ENCODE measurements around the gene DNM1L. TPM values are rescaled to one million over a fixed set of nuclear protein-coding genes. Genes with fewer than 3 reads are reported as not detected.

DNM1L gene
- total RNA-seq, 1 experiment from 2014 or later = 79.8 TPM

- H2AFZ ChIP-seq (ENCODE audit: low read length) = no peak overlapping the region
- no peaks in the 10 kb centered on the region for H3K27me3 ChIP-seq (ENCODE audit: insufficient read depth, low read length)
- H3K79me1 ChIP-seq (ENCODE audit: insufficient read depth, low read depth, low read length, poor library complexity, severe bottlenecking) = no peaks in the 10 kb centered on the region
- no peaks in the 10 kb centered on the region for H3K9me3 Mint-ChIP-seq
- no peak overlapping the region for H3K18ac ChIP-seq (ENCODE audit: insufficient read length, low read depth, low read length)
- H3K14ac ChIP-seq (ENCODE audit: insufficient read depth, low read length) = no peak overlapping the region
- H3K36me3 Mint-ChIP-seq (ENCODE audit: insufficient read depth in 1 of 3, low read depth in 3 of 3) = peaks cover 0 to 21% (median 14%) of the 10 kb centered on the region in 3 experiments; a peak in 5 of 7 replicates
- H3K79me2 ChIP-seq (ENCODE audit: insufficient read depth, low read length) = no peaks in the 10 kb centered on the region
- no peak overlapping the region for H4K5ac ChIP-seq (ENCODE audit: insufficient read length, low read depth, low read length)
- no peak overlapping the region for H3K23ac ChIP-seq (ENCODE audit: insufficient read length, low read depth, low read length)
- no peak overlapping the region for H3K4ac ChIP-seq (ENCODE audit: low read depth, low read length)
- H2BK5ac ChIP-seq (ENCODE audit: insufficient read length, low read length) = no peak overlapping the region
- no peak overlapping the region for H4K8ac ChIP-seq (replicated peaks; ENCODE audit: insufficient read length, low read depth, low read length)
- no peak overlapping the region for H2BK20ac ChIP-seq (ENCODE audit: low read depth, low read length, poor library complexity, severe bottlenecking)
- H3T11ph ChIP-seq (ENCODE audit: low read length) = no peak overlapping the region
- no peak for TF ChIP-seq CTCF (conservative IDR thresholded peaks at IDR 0.05)
- no peak overlapping the region for H3K4me2 ChIP-seq (ENCODE audit: insufficient read depth, insufficient read length, low read length)
- H2BK12ac ChIP-seq (ENCODE audit: insufficient read length, low read depth, low read length) = no peak overlapping the region
- no peaks in the 10 kb centered on the region for H3K23me2 ChIP-seq (ENCODE audit: insufficient read length, low read depth, low read length, poor library complexity, severe bottlenecking)
- H4K91ac ChIP-seq (ENCODE audit: insufficient read length, low read depth, low read length) = no peak overlapping the region
- H3K27ac Mint-ChIP-seq = no peak overlapping the region
- no peaks in the 10 kb centered on the region for H4K20me1 ChIP-seq (ENCODE audit: control insufficient read depth, insufficient read depth, insufficient read length)
- no peak for DNase-seq
- no peaks in the 10 kb centered on the region for H3K9me3 ChIP-seq (ENCODE audit: control insufficient read depth, low read depth, low read length)
- WGBS (ENCODE audit: extremely low coverage, insufficient read length, low lambda C conversion rate) = no CpG with 5 or more reads among the region's 2 CpGs
- H2BK120ac ChIP-seq (ENCODE audit: low read depth, low read length, poor library complexity, severe bottlenecking) = no peak overlapping the region
- no peak overlapping the region for H3K4me3 Mint-ChIP-seq
- H3K27me3 Mint-ChIP-seq (ENCODE audit: low read depth) = no peaks in the 10 kb centered on the region
- H3K9ac ChIP-seq (ENCODE audit: extremely low read depth, insufficient read length, low read length) = no peak overlapping the region
- H3K4me1 ChIP-seq (ENCODE audit: insufficient read depth, low read length) = no peaks in the 10 kb centered on the region
- H3K4me1 Mint-ChIP-seq = no peaks in the 10 kb centered on the region
- H2BK15ac ChIP-seq (ENCODE audit: low read depth, low read length) = no peak overlapping the region
- no peak overlapping the region for H2AK5ac ChIP-seq (ENCODE audit: insufficient read length, low read length)
- no peak overlapping the region for H3K56ac ChIP-seq (ENCODE audit: insufficient read length, low read depth, low read length)
- H3K27ac ChIP-seq (ENCODE audit: insufficient read length, low read depth, low read length) = no peak overlapping the region
Measured at GRCh38 chr12:32706335-32707024, 27.4 kb downstream of the DNM1L start.

Measured in H9 (cell line).